ENCODE results near the gene TNRC6C. TPM values are rescaled to one million over a fixed set of nuclear protein-coding genes. Genes with fewer than 3 reads are reported as not detected.

Gene TNRC6C
- total RNA-seq, 1 donor from 2014 or later, result 28.7 TPM

DNA sequence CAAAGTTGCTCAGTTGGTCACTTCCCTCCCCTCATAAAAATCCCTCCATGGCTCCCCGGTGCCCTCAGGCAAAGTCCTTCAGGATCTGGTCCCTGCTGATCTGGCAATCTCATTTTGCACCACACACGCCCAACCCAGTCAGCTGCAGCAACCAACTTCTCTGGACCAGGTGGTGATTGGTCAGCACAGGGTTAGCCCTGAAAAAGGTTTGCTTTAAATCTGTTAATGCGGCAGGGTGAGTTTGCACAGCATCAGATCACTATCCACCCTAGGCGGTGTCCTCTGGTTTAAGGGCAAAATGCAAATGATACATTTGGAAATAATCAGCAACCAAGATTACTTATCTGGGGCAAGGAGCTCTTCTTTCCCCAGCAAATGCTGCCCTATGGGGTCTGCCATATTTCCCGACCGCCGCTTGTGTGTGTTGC, 42.9 kb upstream of the TNRC6C start:
- H3K27me3 Mint-ChIP-seq (ENCODE audit: unreplicated experiment), result peaks cover 72% of the 10 kb centered on the region
- H3K4me3 Mint-ChIP-seq (ENCODE audit: unreplicated experiment), result no peak overlapping the region
- peaks cover 6% of the 10 kb centered on the region for H3K9me3 Mint-ChIP-seq (ENCODE audit: unreplicated experiment)
- DNase-seq (ENCODE audit: extremely low spot score, unreplicated experiment), result no peak
- no peak overlapping the region for H3K27ac Mint-ChIP-seq (ENCODE audit: unreplicated experiment)
- peaks cover 2% of the 10 kb centered on the region for H3K36me3 Mint-ChIP-seq (ENCODE audit: unreplicated experiment)
- H3K4me1 Mint-ChIP-seq (ENCODE audit: unreplicated experiment), result peaks cover 10% of the 10 kb centered on the region
- TF ChIP-seq, protein P1, sequence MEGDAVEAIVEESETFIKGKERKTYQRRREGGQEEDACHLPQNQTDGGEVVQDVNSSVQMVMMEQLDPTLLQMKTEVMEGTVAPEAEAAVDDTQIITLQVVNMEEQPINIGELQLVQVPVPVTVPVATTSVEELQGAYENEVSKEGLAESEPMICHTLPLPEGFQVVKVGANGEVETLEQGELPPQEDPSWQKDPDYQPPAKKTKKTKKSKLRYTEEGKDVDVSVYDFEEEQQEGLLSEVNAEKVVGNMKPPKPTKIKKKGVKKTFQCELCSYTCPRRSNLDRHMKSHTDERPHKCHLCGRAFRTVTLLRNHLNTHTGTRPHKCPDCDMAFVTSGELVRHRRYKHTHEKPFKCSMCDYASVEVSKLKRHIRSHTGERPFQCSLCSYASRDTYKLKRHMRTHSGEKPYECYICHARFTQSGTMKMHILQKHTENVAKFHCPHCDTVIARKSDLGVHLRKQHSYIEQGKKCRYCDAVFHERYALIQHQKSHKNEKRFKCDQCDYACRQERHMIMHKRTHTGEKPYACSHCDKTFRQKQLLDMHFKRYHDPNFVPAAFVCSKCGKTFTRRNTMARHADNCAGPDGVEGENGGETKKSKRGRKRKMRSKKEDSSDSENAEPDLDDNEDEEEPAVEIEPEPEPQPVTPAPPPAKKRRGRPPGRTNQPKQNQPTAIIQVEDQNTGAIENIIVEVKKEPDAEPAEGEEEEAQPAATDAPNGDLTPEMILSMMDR (IDR thresholded peaks at IDR 0.05), result no peak

DNA sequence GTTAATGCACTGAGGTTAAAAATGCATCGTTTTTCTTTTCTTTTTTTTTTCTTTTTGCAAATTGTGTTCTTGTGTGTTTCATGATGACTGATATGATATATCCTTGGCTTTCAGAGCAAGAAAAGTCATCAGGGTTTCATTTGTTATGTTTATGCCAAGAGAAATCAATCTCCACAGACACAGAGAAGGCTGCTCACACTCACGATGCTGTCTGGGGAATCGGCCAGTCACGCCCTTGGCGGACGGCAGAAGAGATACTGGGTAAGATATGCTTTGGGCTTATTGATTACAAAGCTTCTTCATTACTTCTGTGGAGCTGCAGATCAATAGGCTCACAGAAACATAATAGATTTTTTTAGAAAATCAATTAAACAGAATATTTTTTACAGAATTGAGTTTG, 42.2 kb upstream of the TNRC6C start:
- H3K4me1 Mint-ChIP-seq (ENCODE audit: unreplicated experiment), result peaks cover 10% of the 10 kb centered on the region
- H3K27me3 Mint-ChIP-seq (ENCODE audit: unreplicated experiment), result peaks cover 69% of the 10 kb centered on the region
- H3K9me3 Mint-ChIP-seq (ENCODE audit: unreplicated experiment), result peaks cover 6% of the 10 kb centered on the region
- H3K27ac Mint-ChIP-seq (ENCODE audit: unreplicated experiment), result no peak overlapping the region
- H3K36me3 Mint-ChIP-seq (ENCODE audit: unreplicated experiment), result peaks cover 2% of the 10 kb centered on the region
- TF ChIP-seq, protein P1 (IDR thresholded peaks at IDR 0.05), result no peak
- no peak for DNase-seq (ENCODE audit: extremely low spot score, unreplicated experiment)
- no peak overlapping the region for H3K4me3 Mint-ChIP-seq (ENCODE audit: unreplicated experiment)

DNA sequence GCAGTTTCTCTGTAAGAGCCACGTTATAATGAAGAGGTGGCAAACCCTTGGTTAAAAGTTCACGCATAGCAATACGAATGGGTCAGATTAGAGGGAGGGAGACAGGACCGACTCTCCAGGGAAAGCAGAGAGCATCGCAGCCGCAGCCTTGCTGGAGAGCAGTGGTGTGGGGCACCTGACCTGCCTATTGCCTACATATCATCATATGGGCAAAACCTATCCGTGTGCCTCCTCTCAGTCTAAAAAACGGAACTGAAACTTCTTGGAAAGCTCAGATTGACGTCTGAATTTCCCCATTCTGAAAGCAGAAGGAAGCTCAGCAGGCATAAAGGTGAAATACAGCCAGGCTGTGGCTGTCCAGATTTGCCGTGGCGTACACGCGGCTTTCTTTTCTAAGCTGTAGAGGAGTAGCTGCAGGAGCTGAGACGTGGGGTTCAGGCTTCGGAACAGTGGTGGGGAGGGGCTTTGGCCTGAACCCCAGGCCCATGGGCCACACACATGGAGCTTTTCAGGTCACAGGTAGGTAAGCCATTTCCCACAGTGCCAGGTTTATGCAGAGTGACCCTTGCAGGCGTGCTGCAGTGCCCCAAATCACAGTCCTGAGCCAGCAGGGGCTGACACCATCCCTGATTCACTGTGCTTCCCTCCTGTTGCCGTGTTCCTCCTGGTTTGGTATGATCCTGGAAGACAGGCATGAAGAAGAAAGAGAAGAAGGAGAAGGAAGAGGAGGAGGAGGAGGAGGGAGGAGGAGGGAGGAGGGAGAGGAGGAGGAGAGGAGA, 41.6 kb upstream of the TNRC6C start:
- peaks cover 10% of the 10 kb centered on the region for H3K4me1 Mint-ChIP-seq (ENCODE audit: unreplicated experiment)
- peaks cover 65% of the 10 kb centered on the region for H3K27me3 Mint-ChIP-seq (ENCODE audit: unreplicated experiment)
- H3K36me3 Mint-ChIP-seq (ENCODE audit: unreplicated experiment), result no peaks in the 10 kb centered on the region
- H3K27ac Mint-ChIP-seq (ENCODE audit: unreplicated experiment), result no peak overlapping the region
- TF ChIP-seq, protein P1 (IDR thresholded peaks at IDR 0.05), result no peak
- H3K9me3 Mint-ChIP-seq (ENCODE audit: unreplicated experiment), result peaks cover under 1% of the 10 kb centered on the region
- no peak for DNase-seq (ENCODE audit: extremely low spot score, unreplicated experiment)
- no peak overlapping the region for H3K4me3 Mint-ChIP-seq (ENCODE audit: unreplicated experiment)

DNA sequence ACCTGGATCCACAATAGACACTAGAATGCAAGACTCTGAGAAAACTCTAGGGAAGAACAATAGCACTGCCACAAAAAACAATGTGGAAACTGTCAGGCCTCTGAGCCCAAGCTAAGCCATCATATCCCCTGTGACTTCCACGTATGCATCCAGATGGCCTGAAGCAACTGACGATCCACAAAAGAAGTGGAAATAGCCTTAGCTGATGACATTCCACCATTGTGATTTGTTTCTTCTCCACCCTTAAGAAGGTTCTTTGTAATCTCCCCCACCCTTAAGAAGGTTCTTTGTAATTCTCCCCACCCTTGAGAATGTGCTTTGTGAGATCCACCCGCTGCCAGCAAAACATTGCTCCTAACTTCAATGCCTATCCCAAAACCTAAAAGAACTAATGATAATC, 39.2 kb upstream of the TNRC6C start:
- no peak overlapping the region for H3K4me3 Mint-ChIP-seq (ENCODE audit: unreplicated experiment)
- no peak for DNase-seq (ENCODE audit: extremely low spot score, unreplicated experiment)
- H3K4me1 Mint-ChIP-seq (ENCODE audit: unreplicated experiment), result peaks cover 8% of the 10 kb centered on the region
- TF ChIP-seq, protein P1 (IDR thresholded peaks at IDR 0.05), result no peak
- H3K27ac Mint-ChIP-seq (ENCODE audit: unreplicated experiment), result no peak overlapping the region
- no peaks in the 10 kb centered on the region for H3K36me3 Mint-ChIP-seq (ENCODE audit: unreplicated experiment)
- H3K27me3 Mint-ChIP-seq (ENCODE audit: unreplicated experiment), result peaks cover 72% of the 10 kb centered on the region
- no peaks in the 10 kb centered on the region for H3K9me3 Mint-ChIP-seq (ENCODE audit: unreplicated experiment)

DNA sequence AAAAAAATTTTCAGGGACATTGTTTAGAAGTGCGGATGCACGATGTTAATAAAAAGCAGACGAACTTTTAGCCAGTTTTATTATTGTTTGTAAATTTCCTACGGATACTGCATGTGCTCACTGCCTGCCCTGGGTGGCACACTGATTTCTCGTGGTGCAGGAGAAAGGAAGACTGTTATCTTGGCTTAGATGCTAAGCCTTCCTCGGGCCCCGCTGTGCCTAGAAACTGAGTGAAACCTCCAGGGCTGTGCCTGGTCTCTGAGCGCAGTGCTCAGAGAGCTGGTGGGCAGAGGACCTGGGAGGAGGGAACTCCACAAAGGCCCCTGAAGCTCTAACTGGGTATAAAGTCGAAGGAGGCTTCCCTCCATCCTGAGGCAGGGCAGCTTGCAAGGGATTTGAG, 35.4 kb upstream of the TNRC6C start:
- no peaks in the 10 kb centered on the region for H3K4me1 Mint-ChIP-seq (ENCODE audit: unreplicated experiment)
- H3K27ac Mint-ChIP-seq (ENCODE audit: unreplicated experiment), result no peak overlapping the region
- H3K27me3 Mint-ChIP-seq (ENCODE audit: unreplicated experiment), result peaks cover 68% of the 10 kb centered on the region
- TF ChIP-seq, protein P1 (IDR thresholded peaks at IDR 0.05), result no peak
- H3K36me3 Mint-ChIP-seq (ENCODE audit: unreplicated experiment), result no peaks in the 10 kb centered on the region
- no peaks in the 10 kb centered on the region for H3K9me3 Mint-ChIP-seq (ENCODE audit: unreplicated experiment)
- no peak for DNase-seq (ENCODE audit: extremely low spot score, unreplicated experiment)
- no peak overlapping the region for H3K4me3 Mint-ChIP-seq (ENCODE audit: unreplicated experiment)
